GM19468 (cell line): ENCODE results near the gene CPXM1.
"Not testable (repeated sequence)": the region's sequence is repeated elsewhere in the genome, so short reads cannot be mapped to it uniquely, and the experiment has no call there.

Experiments
- ATAC-seq: cut with Tn5 transposase; IDR thresholded peaks from one replicate; pipeline ENCODE4 v1.9.1; 2021; ENCODE audit warnings: mild to moderate bottlenecking, moderate library complexity, moderate number of reproducible peaks; ENCODE audit not compliant: unreplicated experiment; ENCODE audit errors: extremely low read depth

Gene CPXM1

DNA sequence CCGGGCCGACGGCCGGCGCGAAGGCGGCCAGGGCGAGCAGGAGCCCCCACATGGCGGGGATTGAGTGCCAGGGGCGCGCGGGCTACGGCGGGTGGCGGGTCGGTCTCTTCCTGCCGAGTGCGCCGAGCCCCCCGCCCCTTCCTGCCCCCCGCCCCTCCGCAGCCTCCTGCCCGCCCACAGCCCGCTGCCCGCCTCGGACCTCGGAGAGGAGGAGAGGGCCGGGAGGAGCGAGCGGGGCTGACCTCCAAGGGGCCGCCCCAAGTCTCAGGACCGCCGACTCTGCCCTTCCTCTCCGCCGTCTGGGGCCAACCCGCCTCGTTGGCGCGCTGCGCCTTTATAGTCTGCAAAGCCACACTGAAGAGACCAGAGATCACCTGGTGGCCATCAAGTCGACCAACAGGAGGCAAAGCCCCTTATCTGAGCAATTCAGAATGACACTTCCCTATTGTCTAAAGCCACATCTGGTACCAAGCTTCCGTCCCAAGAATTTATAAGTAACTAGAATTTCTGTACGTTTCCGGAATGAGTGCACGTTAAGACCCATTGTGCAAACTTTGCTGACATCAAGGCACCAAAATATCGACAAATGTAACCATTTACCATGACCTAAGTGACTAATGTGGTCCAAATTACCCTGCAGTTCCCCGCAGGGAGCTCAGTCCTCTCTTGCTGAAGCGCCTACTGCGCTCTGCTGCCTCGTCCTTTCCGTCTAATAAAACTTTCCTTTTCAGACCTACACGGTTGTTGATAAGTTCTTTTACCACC is at the start of gene CPXM1:
Gene CPXM1 (minus strand): TSS at position 107 of the 765 bp plus-strand sequence. CDS start 55 bp downstream, at position 52.
- ATAC-seq: no peak

DNA sequence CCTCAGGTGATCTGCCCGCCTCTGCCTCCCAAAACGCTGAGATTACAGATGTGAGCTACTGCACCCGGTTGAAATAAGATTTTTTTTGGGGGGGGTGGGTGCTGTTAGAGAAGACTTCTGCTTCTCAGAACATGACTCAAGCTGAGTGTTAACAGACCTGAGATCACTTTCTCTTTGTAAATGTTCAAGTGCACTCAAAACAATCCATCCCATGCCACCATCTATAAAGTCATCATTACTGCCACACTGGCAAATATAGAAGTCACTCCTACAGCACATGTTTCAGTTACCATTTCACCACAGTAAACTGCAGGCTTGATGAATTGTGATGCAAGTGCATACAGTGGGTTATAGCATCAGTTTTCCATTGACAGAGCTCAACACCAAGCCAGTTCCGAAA is 49.1 kb upstream of the CPXM1 start:
- ATAC-seq: no peak

DNA sequence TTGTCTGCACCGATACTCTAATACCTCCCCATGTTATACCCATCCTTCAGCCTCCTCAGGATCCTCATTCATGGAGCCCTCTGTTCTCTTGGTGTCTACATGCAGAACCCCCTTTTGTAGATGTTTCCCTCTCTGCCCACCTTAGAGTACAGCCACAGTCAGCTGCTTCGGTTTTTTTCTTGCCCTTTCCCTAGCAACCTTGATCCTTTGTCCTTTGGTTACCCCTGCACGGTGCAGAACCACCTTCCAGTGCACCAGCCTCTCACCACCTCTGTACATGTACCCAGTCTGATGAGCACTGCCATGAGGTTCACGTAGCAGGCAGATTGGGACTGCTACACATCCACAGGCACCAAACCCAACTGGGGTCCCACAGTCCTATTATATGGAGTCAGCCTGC is 47.4 kb upstream of the CPXM1 start:
- no peak for ATAC-seq

DNA sequence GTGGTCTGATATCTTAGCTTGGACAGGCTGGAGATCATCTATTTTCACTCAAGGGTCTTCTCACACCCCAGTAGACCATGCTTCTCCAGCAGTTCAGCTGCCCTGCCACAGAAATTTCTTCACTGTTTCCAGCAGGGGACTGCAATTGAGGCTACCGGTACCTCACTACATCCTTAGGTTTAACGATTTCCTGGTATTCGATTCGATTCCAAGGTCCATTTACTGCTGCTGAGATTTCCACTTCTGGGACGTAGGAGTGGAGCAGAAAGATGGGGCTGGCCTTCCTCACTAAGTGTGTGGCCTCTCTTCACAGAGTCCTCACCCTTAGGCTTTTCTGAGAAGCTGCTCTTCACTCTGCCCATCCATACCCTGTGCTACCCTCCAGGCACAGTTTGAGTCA is 46.3 kb upstream of the CPXM1 start:
- no peak for ATAC-seq

DNA sequence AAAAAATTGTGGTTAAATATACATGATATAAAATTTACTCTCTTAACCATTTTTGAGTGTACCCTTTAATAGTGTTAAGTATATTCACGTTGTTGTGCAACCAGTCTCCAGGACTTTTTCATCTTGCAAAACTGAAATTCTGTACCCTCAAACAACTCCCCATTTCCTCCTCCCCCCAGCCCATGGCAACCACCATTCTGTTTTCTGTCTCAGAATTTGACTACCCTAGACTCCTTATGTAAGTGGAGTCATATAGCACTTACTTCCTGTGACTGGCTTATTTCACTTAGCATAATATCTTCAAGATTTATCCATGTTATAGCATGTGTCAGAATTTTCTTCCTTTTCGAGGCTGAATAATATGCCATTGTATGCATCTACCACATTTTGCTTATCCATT is 45.2 kb upstream of the CPXM1 start:
- ATAC-seq: no peak

DNA sequence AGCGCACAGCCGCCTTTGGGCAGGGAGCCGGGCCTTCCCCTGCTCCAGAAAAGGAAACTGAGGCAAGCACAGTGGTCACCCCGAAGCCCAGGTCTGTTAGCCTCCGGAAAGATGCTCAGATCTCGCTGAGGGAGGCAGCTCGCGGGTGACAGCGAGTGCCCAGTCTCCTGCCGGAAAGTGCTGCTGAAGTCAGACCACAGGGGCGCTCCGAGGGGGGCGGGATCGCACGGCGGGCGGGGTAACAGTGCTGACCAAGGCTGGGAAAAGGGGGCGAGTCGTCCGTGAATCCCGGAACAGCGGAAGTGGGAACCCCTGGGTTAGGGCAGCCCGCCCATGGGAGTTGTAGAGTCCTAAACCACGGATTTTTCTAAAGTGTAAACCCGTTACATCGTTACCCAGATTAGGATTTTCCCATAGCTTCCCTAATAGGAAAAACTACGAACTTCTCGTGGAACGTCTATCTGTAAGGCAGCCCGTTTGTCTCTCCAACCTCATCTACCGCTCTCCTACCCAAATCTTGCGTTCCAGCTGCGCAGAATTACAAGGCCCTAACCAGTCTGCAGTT is 40.6 kb upstream of the CPXM1 start:
- ATAC-seq: no peak

DNA sequence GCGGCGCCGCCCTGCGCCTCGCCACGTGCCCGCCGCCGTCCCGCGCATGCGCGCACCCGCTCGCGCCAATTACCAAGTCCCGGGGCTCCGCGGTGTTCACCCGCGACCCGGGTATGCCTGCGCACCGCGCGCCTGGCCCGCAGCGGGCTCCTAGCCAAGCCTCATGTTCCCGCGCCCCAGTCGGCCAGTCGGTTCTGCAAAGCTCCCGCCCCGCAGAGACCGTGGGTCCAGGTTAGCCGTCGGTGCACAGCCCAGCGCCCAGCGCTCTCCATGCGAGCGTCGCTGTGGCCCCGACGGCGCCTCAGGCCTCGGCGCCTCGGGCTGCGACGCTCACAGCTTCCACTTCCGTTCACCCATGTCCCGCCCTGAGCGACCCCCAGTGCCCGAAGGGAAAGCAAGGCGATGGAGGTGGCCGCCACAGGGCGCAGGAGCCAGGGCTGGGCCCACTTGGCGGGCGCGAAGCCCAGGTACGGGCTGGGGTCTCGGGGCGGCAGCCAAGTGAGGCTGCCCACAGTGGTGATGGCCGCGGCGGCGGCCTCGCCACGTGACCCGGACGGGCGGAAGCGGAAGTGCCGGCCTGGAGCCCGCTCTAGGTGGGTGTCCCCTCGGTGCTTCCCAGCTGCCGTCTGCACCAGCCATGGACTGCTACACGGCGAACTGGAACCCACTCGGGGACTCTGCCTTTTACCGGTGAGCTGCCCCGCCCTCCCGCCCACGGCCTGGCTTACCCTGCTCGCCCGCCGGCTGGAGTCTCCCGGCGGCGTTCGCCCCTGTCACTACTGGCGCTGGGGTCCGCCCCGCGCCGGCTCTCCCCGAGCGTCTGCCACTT is 39.9 kb upstream of the CPXM1 start, which contains the start of the genes PCED1A and VPS16:
Gene PCED1A (minus strand): TSS at position 518 of the 829 bp plus-strand sequence. CDS start 743 bp downstream, outside the sequence.
Gene VPS16 (plus strand): TSS at position 608 of the 829 bp plus-strand sequence. CDS start 30 bp downstream, at position 638.
- peak; percentile 76 for ATAC-seq

DNA sequence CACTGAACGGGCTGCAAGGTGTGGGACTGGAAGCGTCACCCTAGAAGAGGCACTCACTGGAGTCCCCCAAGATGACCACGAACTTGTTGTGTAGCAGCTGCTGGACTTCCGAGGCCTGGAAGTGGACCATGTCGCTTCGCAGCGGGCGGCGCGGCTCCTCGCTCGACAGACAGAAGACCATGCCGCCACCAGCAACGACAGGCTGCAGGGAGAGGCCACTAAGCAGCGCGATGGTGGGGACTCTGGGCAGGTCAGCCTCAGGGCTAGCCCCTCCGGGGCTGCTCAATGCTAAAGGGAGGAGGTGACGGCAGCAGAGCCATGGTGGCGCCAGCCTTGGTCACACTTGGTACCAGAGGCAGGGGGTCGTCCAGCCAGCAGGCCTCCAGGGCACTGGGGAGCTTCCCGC is 39.3 kb upstream of the CPXM1 start:
- ATAC-seq: no peak

DNA sequence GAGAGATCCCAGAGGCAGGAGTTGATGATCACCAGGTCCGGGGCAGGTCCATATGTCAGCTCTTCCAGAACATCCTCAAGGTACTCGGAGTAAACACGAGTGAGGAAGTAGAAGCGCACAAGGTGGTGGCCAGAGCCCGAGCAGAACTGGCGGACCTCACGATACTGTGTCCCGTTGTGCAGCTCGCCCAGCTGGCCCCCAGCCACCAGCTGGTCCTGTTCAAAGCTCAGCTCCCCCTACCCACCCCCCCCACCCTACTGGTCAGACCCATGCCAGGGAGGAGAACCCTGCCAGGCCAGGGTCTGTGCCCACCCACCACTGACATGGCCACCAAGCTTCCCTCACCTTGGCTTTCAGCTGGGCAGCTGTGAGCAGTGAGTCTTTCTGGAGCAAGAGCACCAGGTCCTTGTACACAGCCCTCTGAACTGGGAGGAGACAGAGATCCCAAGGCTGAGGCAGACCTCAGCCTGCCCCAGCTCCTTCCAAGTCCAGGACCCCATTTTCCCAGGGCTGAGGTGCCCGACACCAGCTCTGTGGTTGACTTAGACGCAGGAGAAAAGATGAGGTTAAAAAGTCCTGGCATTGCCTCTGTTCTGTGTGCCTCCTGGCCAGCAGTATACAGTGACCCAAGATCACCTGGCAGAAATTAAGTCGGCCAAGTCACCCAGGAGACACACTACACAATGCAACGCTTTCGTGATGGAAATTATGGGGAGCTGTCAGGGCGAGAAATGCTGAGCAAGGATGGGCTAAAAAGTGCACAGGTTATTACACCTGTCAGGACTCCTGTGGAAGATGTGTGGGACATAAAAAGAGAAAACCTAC is 38.6 kb upstream of the CPXM1 start:
- ATAC-seq: no peak

DNA sequence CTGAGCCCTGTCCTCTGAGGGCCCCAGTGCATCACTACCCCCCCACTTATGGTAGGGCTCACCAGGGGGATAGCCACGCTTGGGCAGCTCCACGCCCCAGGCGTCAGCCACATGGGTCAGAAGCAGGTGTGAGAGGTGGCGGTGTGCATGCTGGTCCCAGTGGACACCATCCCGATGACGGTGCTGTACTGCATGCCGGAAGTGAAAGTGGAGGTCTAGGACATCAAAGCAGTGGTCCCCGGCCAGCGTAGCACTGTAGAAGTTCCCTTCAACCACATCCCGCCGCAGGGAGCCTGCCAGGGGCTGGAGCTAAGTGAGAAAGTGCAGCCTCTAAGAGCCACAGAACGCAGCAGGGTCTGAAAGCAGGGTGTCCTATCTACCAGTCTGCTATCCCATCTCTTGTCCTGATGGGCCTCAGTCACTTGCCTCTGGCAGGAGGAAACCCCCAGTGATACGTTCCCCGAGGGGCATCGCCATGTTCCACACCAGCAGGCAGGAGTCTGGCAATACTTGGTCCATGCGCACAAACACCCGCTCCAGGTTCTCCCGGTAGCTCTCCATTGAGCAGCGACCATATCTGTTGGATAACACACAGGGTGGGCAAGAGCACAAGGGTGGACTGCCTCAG is 37.9 kb upstream of the CPXM1 start:
- ATAC-seq: no peak

DNA sequence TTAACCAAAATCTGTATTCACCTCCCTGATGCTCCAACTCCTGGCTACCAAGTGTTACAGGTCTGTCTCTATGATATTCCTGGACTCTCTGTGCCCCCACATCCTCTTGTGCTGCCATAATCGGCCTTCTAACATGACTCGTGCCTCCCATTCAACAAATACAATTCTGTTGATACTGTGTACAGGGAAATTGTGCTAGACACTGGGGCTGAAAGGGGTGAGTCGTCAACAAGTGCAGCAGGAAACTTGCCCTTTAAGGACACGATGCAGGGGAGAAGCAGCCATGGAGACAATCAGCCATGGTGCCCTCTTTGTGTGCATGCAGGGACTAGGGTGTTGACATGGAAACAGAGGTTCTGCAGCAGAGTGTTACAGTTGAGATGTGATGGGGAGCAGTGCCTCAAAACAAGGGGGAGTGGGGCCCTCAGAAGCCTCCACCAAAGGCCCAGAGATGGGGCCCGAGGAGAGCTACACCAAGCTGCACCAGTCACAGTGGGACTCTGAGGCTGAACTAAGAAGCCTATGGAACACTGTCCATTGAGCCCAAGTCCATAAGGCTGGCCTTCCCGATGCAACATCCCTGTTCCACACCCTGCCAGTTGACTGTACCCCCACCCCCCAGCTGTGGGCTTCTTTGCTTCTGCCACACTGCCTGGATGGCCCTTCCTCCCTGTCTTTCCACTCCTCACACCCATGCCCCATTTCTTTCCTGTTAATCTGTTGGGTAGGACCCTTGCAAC is 37.0 kb upstream of the CPXM1 start:
- ATAC-seq: no peak

DNA sequence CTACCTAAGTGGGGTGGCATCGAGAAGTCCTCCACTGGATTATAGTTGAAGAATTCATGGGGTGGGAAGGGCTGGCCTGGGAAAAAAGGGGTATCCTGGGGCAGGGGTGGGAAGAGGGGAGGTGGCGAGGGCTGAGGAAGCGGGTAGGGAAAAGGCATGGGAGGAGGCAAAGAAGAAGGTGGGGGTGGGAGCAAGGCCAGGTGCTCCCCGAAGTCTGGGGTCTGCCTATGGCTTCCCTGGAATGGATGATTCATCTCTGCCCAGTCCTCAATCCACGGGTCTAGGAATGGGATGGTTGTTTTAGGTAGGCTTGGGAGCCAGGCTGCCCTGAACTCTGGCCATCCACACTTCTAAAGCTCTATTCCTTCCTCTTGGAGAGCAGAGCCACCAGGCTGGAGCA is 35.6 kb upstream of the CPXM1 start:
- ATAC-seq: no peak

DNA sequence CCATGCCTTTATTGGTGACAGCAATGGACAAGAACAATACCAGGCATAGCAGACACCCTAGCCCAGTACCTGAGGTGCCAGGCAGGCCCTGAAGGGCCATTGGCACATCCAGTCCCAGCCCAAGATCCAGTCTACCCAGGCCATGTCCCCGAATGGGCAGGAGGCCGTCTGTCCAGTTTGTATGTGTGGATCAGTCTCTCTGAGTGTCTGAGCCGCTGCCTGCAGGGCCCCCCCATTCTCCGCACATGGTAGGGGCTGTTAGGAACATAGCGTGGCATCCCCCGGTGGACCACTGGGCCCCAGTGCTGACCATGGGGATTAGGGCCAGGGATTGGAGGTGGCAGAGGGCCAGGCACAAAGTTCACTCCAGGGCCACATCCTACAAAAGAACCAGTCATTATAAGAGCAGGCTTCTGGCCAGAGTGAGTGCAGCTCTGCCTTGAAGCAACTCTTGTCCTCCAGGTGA is 34.9 kb upstream of the CPXM1 start:
- ATAC-seq: no peak

DNA sequence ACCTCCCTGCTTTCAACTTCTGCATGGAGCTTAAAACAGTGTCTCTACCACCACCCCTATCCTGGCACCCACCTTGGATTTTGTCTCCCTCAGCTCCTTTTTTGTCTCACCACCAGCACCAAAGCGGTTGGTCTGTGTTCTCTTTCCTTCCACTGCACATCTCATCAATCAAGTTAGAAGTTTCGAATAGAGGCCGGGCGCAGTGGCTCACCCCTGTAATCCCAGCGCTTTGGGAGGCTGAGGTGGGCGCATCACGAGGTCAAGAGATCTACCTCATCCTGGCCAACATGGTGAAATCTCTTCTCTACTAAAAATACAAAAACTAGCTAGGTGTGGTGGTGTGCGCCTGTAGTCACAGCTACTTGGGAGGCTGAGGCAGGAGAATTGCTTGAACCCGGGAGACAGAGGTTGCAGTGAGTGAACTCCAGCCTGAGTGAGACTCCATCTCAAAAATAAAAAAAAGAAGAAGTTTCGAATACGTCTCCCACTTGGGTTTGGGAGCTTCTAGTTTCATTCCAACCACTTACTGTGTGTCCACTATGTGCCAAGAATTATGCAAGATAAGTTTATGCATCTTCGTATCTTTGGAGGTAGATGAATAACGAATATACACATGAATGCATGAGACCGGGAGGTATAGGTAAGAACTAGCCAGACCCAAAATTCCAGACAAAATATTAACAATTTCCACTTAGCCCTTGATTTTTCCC is 34.1 kb upstream of the CPXM1 start:
- ATAC-seq: no peak

DNA sequence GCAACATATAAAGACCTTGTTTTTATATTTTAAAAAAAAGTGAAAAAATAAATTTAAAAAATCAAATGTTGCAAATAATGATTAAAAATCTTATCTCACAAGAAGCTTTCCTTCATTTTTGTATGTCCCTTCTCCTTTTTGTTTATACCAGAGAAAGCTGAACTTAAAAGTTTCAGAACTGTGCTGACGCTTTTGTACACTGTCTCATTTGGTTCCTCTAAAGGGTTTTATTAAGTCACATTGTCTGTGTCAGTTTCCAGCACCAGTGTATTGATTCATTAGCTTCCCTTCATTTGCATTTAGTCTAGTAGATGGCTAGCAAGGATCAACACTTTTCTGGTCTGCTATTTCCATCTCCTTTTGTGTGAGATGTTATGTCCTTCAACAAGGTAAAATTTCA is 33.3 kb upstream of the CPXM1 start:
- ATAC-seq: no peak

DNA sequence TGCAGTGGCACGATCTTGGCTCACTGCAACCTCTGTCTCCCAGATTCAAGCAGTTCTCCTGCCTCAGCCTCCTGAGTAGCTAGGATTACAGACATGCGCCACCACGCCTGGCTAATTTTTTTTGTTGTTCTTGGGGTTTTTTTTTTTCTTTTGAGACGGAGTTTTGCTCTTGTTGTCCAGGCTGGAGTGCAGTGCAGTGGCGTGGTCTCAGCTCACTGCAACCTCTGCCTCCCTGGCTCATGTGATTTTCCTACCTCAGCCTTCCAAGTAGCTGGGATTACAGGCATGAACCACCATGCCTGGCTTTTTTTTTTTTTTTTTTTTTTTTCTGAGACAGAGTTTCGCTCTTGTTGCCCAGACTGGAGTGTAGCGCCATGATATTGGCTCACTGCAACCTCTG is 30.8 kb upstream of the CPXM1 start:
- ATAC-seq: not testable (repeated sequence)

DNA sequence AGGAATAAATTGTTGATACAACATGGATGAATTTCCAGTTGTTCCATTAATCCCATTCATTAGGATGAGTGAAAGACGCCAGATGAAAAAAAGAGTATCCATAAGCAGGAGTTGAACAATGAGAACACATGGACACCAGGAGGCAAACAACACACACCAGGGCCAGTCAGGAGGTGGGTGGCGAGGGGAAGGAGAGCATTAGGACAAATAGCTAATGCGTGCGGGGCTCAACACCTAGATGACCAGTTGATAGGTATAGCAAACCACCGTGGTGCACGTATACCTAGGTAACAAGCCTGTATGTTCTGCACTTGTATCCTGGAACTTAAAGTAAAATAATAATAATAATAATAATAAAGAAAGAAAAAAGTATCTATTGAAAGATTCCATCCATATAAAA is 28.9 kb upstream of the CPXM1 start:
- no peak for ATAC-seq

DNA sequence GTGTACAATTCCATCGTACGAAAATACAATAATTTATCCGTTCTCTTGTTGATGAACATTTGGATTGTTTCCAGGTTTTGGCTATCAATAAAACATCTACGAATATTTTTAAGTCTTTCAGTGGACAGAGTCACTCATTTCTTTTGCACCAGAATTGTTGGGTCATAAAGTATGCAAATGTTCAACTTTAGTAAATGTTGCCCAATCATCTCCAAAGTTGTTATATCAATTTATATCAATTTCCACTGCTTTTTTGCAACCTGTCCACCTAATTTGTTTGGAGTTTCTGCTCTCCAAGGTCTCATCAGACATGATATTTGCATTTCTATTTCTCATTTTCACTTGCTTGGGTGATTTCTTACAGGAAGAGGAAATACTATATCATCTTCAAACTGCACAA is 26.2 kb upstream of the CPXM1 start:
- no peak for ATAC-seq
